HEK293 (cell line): ENCODE data around the gene GPER1.
A peak's percentile ranks its signal among the peaks of the same experiment; 100 is the strongest.

ENCODE experiments used
- CTCF ChIA-PET: fragments of 350-600 bp; formaldehyde crosslinking; extraction: SDS; loops from one replicate; lab custom pipeline; 2021; ENCODE audit warnings: antibody characterized with exemption; lab: Yijun Ruan, JAX
- POLR2A ChIA-PET: fragments of 300-600 bp; formaldehyde crosslinking; extraction: SDS; loops from one replicate; lab custom pipeline; 2020; ENCODE audit warnings: antibody characterized with exemption, inconsistent platforms; lab: Yijun Ruan, JAX
- H3K27ac ChIP-seq: fragments of 200-500 bp; sonication (Bioruptor generic); 2 replicates; pipeline ENCODE4 v1.5.1; 2014; ENCODE audit warnings: low read depth, low read length, control low read depth, inconsistent platforms; ENCODE audit errors: extremely low read depth
- H3K36me3 ChIP-seq, 2 experiments: fragments of 200-500 bp in 1 of 2; sonication (Bioruptor generic) in 1 of 2; 1 replicate in 1 of 2; 2 replicates in 1 of 2; pipeline ENCODE4 v1.5.1; 2014 to 2017; ENCODE audit warnings: inconsistent platforms in 2 of 2, low read length in 2 of 2; ENCODE audit not compliant: control insufficient read depth in 2 of 2, insufficient read depth in 1 of 2
- H3K4me1 ChIP-seq: fragments of 200-500 bp; sonication (Bioruptor generic); 2 replicates; pipeline ENCODE4 v1.5.1; 2014; ENCODE audit warnings: mild to moderate bottlenecking, low read length, inconsistent platforms; ENCODE audit not compliant: control insufficient read depth, insufficient read depth
- H3K4me3 ChIP-seq: 2 replicates; pipeline ENCODE4 v1.5.1; 2011; ENCODE audit warnings: low read depth, mild to moderate bottlenecking, control low read depth, low read length, moderate library complexity
- H3K9me3 ChIP-seq: fragments of 200-500 bp; sonication (Bioruptor generic); 2 replicates; pipeline ENCODE4 v1.5.1; 2014; ENCODE audit warnings: low read depth, low read length, inconsistent platforms; ENCODE audit not compliant: control insufficient read depth, insufficient read depth
- GFI1B ChIP-seq: fragments of 450-650 bp; formaldehyde crosslinking; IDR thresholded peaks from 2 replicates; pipeline ENCODE4 v1.5.1; 2016; ENCODE audit warnings: missing biosample characterization, missing genetic modification characterization
- GLIS1 ChIP-seq: fragments of 450-650 bp; formaldehyde crosslinking; IDR thresholded peaks from 2 replicates; pipeline ENCODE4 v1.5.1; 2016; ENCODE audit warnings: missing biosample characterization, missing genetic modification characterization
- HOXA7 ChIP-seq: sonication (generic); formaldehyde crosslinking; IDR thresholded peaks from 2 replicates; pipeline ENCODE4 v1.8.1; 2022; ENCODE audit warnings: missing genetic modification reagents, borderline replicate concordance
- HOXD13 ChIP-seq: sonication (generic); formaldehyde crosslinking; IDR thresholded peaks from 2 replicates; pipeline ENCODE4 v1.8.0; 2022; ENCODE audit warnings: missing genetic modification reagents, borderline replicate concordance
- PRDM4 ChIP-seq: fragments of 450-650 bp; formaldehyde crosslinking; IDR thresholded peaks from 2 replicates; pipeline ENCODE4 v1.5.1; 2017; ENCODE audit warnings: missing biosample characterization, missing genetic modification characterization
- TCF7L2 ChIP-seq: IDR thresholded peaks from 2 replicates; pipeline ENCODE4 v1.6.1; 2011; ENCODE audit warnings: low read depth, mild to moderate bottlenecking, inconsistent platforms, low read length, moderate library complexity, borderline replicate concordance
- TRIM28 ChIP-seq: IDR thresholded peaks from 2 replicates; pipeline ENCODE4 v1.6.1; 2011; ENCODE audit warnings: low read length, control low read depth, borderline replicate concordance
- ZBTB1 ChIP-seq: fragments of 450-650 bp; formaldehyde crosslinking; IDR thresholded peaks from 2 replicates; pipeline ENCODE4 v1.5.1; 2016; ENCODE audit warnings: missing biosample characterization, missing genetic modification characterization
- ZNF112 ChIP-seq: fragments of 450-650 bp; formaldehyde crosslinking; IDR thresholded peaks from 2 replicates; pipeline ENCODE4 v1.5.0; 2017; ENCODE audit warnings: missing biosample characterization, missing genetic modification characterization
- ZNF2 ChIP-seq: fragments of 450-650 bp; formaldehyde crosslinking; IDR thresholded peaks from 2 replicates; pipeline ENCODE4 v1.5.1; 2016; ENCODE audit warnings: missing biosample characterization, missing genetic modification characterization
- ZNF23 ChIP-seq: fragments of 450-650 bp; formaldehyde crosslinking; IDR thresholded peaks from 2 replicates; pipeline ENCODE4 v1.5.1; 2016; ENCODE audit warnings: missing biosample characterization, missing genetic modification characterization, borderline replicate concordance
- ZNF24 ChIP-seq: fragments of 450-650 bp; formaldehyde crosslinking; IDR thresholded peaks from 2 replicates; pipeline ENCODE4 v1.5.1; 2016; ENCODE audit warnings: missing biosample characterization, missing genetic modification characterization
- ZNF292 ChIP-seq: fragments of 450-650 bp; formaldehyde crosslinking; IDR thresholded peaks from 2 replicates; pipeline ENCODE4 v1.5.1; 2016; ENCODE audit warnings: low read depth, missing biosample characterization, missing genetic modification characterization, borderline replicate concordance
- ZNF366 ChIP-seq: fragments of 450-650 bp; formaldehyde crosslinking; conservative IDR thresholded peaks from 2 replicates; pipeline ENCODE4 v1.5.1; 2016; ENCODE audit warnings: missing biosample characterization, missing genetic modification characterization
- ZNF544 ChIP-seq: fragments of 450-650 bp; formaldehyde crosslinking; IDR thresholded peaks from 2 replicates; pipeline ENCODE4 v1.5.0; 2017; ENCODE audit warnings: missing biosample characterization, missing genetic modification characterization
- ZNF560 ChIP-seq: fragments of 450-650 bp; formaldehyde crosslinking; IDR thresholded peaks from 2 replicates; pipeline ENCODE4 v1.5.1; 2017; ENCODE audit warnings: missing biosample characterization, missing genetic modification characterization, borderline replicate concordance
- ZNF561 ChIP-seq: fragments of 450-650 bp; IDR thresholded peaks from 2 replicates; pipeline ENCODE4 v1.5.1; 2018; ENCODE audit warnings: missing biosample characterization, missing genetic modification characterization, borderline replicate concordance
- ZNF654 ChIP-seq: fragments of 450-650 bp; formaldehyde crosslinking; IDR thresholded peaks from 2 replicates; pipeline ENCODE4 v1.5.1; 2016; ENCODE audit warnings: low read depth, missing biosample characterization, missing genetic modification characterization
- ZNF791 ChIP-seq: fragments of 450-650 bp; formaldehyde crosslinking; IDR thresholded peaks from 2 replicates; pipeline ENCODE4 v1.5.1; 2016; ENCODE audit warnings: missing biosample characterization, missing genetic modification characterization
- ZNF792 ChIP-seq: fragments of 450-650 bp; formaldehyde crosslinking; IDR thresholded peaks from 2 replicates; pipeline ENCODE4 v1.5.1; 2016; ENCODE audit warnings: missing biosample characterization, missing genetic modification characterization
- ZNF830 ChIP-seq: fragments of 450-650 bp; IDR thresholded peaks from 2 replicates; pipeline ENCODE4 v1.5.0; 2018; ENCODE audit warnings: missing biosample characterization, missing genetic modification characterization, low read depth, mild to moderate bottlenecking, moderate library complexity
- TF ChIP-seq, protein P1 (sequence below): fragments of 450-650 bp; formaldehyde crosslinking; IDR thresholded peaks from 2 replicates; pipeline ENCODE4; 2016; ENCODE audit warnings: missing biosample characterization, missing genetic modification characterization
- TF ChIP-seq, protein P2 (sequence below): fragments of 450-650 bp; formaldehyde crosslinking; IDR thresholded peaks from 2 replicates; pipeline ENCODE4 v1.5.1; 2017; ENCODE audit warnings: missing biosample characterization, missing genetic modification characterization
- TF ChIP-seq, protein P3 (sequence below): fragments of 450-650 bp; formaldehyde crosslinking; IDR thresholded peaks from 2 replicates; pipeline ENCODE4 v1.5.1; 2016; ENCODE audit warnings: missing biosample characterization, missing genetic modification characterization

Gene GPER1

GRCh38 chr7:1065585-1066241 lies 22.2 kb upstream of the GPER1 start (continued):
- no peak for TF ChIP-seq ZBTB1 (tag by site-specific recombination)
- TF ChIP-seq GLIS1 (tag by site-specific recombination): peak; percentile 55
- TF ChIP-seq, all 188 proteins: peak for 17

GRCh38 chr7:1066242-1066588 lies 21.7 kb upstream of the GPER1 start:
- Histone ChIP-seq H3K27ac (no peak overlapping the region), H3K4me3 (no peak overlapping the region), H3K9me3 (no peaks in the 10 kb centered on the region), H3K36me3 (no peaks in the 10 kb centered on the region)
- ChIA-PET CTCF (interaction anchor here (0.6 to 4.1 kb wide), 25 partner anchors 9 to 462 kb away, joined by 3 to 149 read pairs (median 5); partner anchors contain the start of genes COX19 and GPR146), POLR2A (interaction anchor here (2.4 kb wide), 1 partner anchor 73 kb away, joined by 12 read pairs; no protein-coding TSS in a partner anchor)
- TF ChIP-seq ZNF2 (no peak), ZNF292 (tag by site-specific recombination) (no peak), TCF7L2 (no peak), ZNF791 (tag by site-specific recombination) (no peak)
- TF ChIP-seq, protein P1, sequence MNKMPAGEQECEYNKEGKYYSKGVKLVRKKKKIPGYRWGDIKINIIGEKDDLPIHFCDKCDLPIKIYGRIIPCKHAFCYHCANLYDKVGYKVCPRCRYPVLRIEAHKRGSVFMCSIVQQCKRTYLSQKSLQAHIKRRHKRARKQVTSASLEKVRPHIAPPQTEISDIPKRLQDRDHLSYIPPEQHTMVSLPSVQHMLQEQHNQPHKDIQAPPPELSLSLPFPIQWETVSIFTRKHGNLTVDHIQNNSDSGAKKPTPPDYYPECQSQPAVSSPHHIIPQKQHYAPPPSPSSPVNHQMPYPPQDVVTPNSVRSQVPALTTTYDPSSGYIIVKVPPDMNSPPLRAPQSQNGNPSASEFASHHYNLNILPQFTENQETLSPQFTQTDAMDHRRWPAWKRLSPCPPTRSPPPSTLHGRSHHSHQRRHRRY (tag by site-specific recombination): no peak
- TF ChIP-seq, protein P2, sequence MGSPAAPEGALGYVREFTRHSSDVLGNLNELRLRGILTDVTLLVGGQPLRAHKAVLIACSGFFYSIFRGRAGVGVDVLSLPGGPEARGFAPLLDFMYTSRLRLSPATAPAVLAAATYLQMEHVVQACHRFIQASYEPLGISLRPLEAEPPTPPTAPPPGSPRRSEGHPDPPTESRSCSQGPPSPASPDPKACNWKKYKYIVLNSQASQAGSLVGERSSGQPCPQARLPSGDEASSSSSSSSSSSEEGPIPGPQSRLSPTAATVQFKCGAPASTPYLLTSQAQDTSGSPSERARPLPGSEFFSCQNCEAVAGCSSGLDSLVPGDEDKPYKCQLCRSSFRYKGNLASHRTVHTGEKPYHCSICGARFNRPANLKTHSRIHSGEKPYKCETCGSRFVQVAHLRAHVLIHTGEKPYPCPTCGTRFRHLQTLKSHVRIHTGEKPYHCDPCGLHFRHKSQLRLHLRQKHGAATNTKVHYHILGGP: no peak
- TF ChIP-seq, all 188 proteins: peak for 0
- no peaks in the 10 kb centered on the region for H3K4me1 ChIP-seq

DNA sequence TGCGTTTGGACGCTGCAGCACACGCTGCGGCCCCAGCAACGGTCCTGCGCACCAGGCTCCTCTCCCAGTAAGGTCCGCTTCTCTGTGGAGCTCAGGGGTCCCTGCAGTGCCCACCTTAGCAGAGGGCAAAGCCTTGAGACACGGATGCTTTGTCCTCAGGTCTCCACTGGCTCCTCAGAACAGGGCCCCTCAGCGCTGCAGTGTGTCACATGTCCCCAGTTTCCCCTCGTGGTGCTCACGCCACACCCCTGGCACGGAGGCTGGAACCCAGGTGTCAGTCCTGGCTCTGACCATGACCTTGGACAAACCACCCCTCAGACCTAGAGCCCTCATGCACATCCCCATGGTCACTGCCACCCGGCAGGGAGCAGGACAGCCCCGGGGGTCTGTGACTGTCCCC lies 19.9 kb upstream of the GPER1 start:
- no peaks in the 10 kb centered on the region for H3K9me3 ChIP-seq
- POLR2A ChIA-PET: no interaction called here
- H3K4me3 ChIP-seq: no peak overlapping the region
- CTCF ChIA-PET: interaction anchor here (2.3 kb wide), 1 partner anchor 75 kb away, joined by 19 read pairs; no protein-coding TSS in a partner anchor
- H3K4me1 ChIP-seq: no peaks in the 10 kb centered on the region
- H3K27ac ChIP-seq: no peak overlapping the region
- no peaks in the 10 kb centered on the region for H3K36me3 ChIP-seq
- TF ChIP-seq ZNF544 (tag by site-specific recombination): no peak
- TF ChIP-seq ZNF560: no peak
- TF ChIP-seq HOXA7 (CRISPR knock-in tag): no peak
- TF ChIP-seq HOXD13 (CRISPR knock-in tag): no peak
- no peak for TF ChIP-seq TRIM28
- no peak for TF ChIP-seq ZNF654 (tag by site-specific recombination)
- TF ChIP-seq ZNF112 (tag by site-specific recombination): no peak
- TF ChIP-seq ZNF830 (tag by site-specific recombination): no peak
- TF ChIP-seq ZNF23: no peak
- TF ChIP-seq, protein P3, sequence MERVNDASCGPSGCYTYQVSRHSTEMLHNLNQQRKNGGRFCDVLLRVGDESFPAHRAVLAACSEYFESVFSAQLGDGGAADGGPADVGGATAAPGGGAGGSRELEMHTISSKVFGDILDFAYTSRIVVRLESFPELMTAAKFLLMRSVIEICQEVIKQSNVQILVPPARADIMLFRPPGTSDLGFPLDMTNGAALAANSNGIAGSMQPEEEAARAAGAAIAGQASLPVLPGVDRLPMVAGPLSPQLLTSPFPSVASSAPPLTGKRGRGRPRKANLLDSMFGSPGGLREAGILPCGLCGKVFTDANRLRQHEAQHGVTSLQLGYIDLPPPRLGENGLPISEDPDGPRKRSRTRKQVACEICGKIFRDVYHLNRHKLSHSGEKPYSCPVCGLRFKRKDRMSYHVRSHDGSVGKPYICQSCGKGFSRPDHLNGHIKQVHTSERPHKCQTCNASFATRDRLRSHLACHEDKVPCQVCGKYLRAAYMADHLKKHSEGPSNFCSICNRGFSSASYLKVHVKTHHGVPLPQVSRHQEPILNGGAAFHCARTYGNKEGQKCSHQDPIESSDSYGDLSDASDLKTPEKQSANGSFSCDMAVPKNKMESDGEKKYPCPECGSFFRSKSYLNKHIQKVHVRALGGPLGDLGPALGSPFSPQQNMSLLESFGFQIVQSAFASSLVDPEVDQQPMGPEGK: no peak
- TF ChIP-seq PRDM4: no peak
- TF ChIP-seq ZNF24 (tag by site-specific recombination): no peak
- TF ChIP-seq ZNF366 (tag by site-specific recombination): no peak
- TF ChIP-seq ZNF792 (tag by site-specific recombination): no peak
- no peak for TF ChIP-seq ZNF561
- no peak for TF ChIP-seq GFI1B (tag by site-specific recombination)
